ENCODE results near the gene TPGS1.
"Not testable (repeated sequence)": the region's sequence is repeated elsewhere in the genome, so short reads cannot be mapped to it uniquely, and the experiment has no call there.

Gene TPGS1

GRCh38 chr19:470701-471100 is 36.6 kb upstream of the TPGS1 start:
- Mint-ChIP-seq H3K9me3 (peaks cover 9% of the 10 kb centered on the region), H3K36me3 (no peaks in the 10 kb centered on the region), H3K27ac (no peak overlapping the region), H3K4me3 (no peak overlapping the region), H3K4me1 (no peaks in the 10 kb centered on the region), H3K27me3 (peaks cover 25% of the 10 kb centered on the region)
- no peak for ATAC-seq

- H3K4me1 Mint-ChIP-seq = no peaks in the 10 kb centered on the region
- H3K36me3 Mint-ChIP-seq = no peaks in the 10 kb centered on the region
- H3K27ac Mint-ChIP-seq = no peak overlapping the region
- H3K4me3 Mint-ChIP-seq = no peak overlapping the region
- ATAC-seq = no peak
- peaks cover 25% of the 10 kb centered on the region for H3K27me3 Mint-ChIP-seq
- H3K9me3 Mint-ChIP-seq = no peaks in the 10 kb centered on the region
Observed at GRCh38 chr19:472005-472858, 35.1 kb upstream of the TPGS1 start.

GRCh38 chr19:474126-475078 is 32.9 kb upstream of the TPGS1 start:
- no peak overlapping the region for H3K27ac Mint-ChIP-seq
- H3K36me3 Mint-ChIP-seq = no peaks in the 10 kb centered on the region
- no peaks in the 10 kb centered on the region for H3K9me3 Mint-ChIP-seq
- no peaks in the 10 kb centered on the region for H3K4me1 Mint-ChIP-seq
- H3K4me3 Mint-ChIP-seq = no peak overlapping the region
- H3K27me3 Mint-ChIP-seq = peaks cover 25% of the 10 kb centered on the region
- ATAC-seq = no peak

- Mint-ChIP-seq H3K27me3 (peaks cover 25% of the 10 kb centered on the region), H3K4me1 (peaks cover 7% of the 10 kb centered on the region), H3K9me3 (peaks cover 7% of the 10 kb centered on the region), H3K4me3 (no peak overlapping the region), H3K27ac (no peak overlapping the region), H3K36me3 (peaks cover 6% of the 10 kb centered on the region)
- no peak for ATAC-seq
Observed at GRCh38 chr19:475360-475759, 31.9 kb upstream of the TPGS1 start.

- Mint-ChIP-seq H3K27me3 (peaks cover 12% of the 10 kb centered on the region), H3K9me3 (peaks cover 19% of the 10 kb centered on the region), H3K27ac (no peak overlapping the region), H3K36me3 (peaks cover 17% of the 10 kb centered on the region), H3K4me1 (peaks cover 18% of the 10 kb centered on the region), H3K4me3 (no peak overlapping the region)
- ATAC-seq = no peak
Observed at GRCh38 chr19:478236-478903, 28.9 kb upstream of the TPGS1 start.

GRCh38 chr19:478976-479375 is 28.3 kb upstream of the TPGS1 start:
- Mint-ChIP-seq H3K27ac (no peak overlapping the region), H3K4me1 (peaks cover 18% of the 10 kb centered on the region), H3K36me3 (peaks cover 17% of the 10 kb centered on the region), H3K27me3 (peaks cover 11% of the 10 kb centered on the region), H3K9me3 (peaks cover 19% of the 10 kb centered on the region), H3K4me3 (no peak overlapping the region)
- no peak for ATAC-seq

- no peak for ATAC-seq
- Mint-ChIP-seq H3K9me3 (peaks cover 19% of the 10 kb centered on the region), H3K4me1 (peaks cover 18% of the 10 kb centered on the region), H3K27ac (peak overlapping the region; percentile 49), H3K27me3 (peaks cover 5% of the 10 kb centered on the region), H3K36me3 (peaks cover 17% of the 10 kb centered on the region), H3K4me3 (peak overlapping the region; percentile 52)
Observed at GRCh38 chr19:480016-480855, 27.1 kb upstream of the TPGS1 start.

- not testable (repeated sequence) for H3K27me3 Mint-ChIP-seq, ATAC-seq
- Mint-ChIP-seq H3K36me3 (peaks cover 17% of the 10 kb centered on the region), H3K4me3 (peak overlapping the region; percentile 52), H3K9me3 (peaks cover 19% of the 10 kb centered on the region), H3K27ac (peak overlapping the region; percentile 49), H3K4me1 (peaks cover 18% of the 10 kb centered on the region)
Observed at GRCh38 chr19:481100-481499, 26.2 kb upstream of the TPGS1 start.

GRCh38 chr19:482186-483041 is 24.9 kb upstream of the TPGS1 start:
- ATAC-seq = no peak
- Mint-ChIP-seq H3K36me3 (peaks cover 17% of the 10 kb centered on the region), H3K27me3 (peaks cover 9% of the 10 kb centered on the region), H3K4me1 (peaks cover 18% of the 10 kb centered on the region), H3K9me3 (peaks cover 19% of the 10 kb centered on the region), H3K27ac (no peak overlapping the region), H3K4me3 (no peak overlapping the region)

GRCh38 chr19:483332-484072 is 23.8 kb upstream of the TPGS1 start:
- Mint-ChIP-seq H3K27ac (no peak overlapping the region), H3K27me3 (peaks cover 9% of the 10 kb centered on the region), H3K4me1 (peaks cover 23% of the 10 kb centered on the region), H3K9me3 (peaks cover 19% of the 10 kb centered on the region), H3K4me3 (no peak overlapping the region), H3K36me3 (peaks cover 17% of the 10 kb centered on the region)
- ATAC-seq = no peak

GRCh38 chr19:484494-484893 is 22.8 kb upstream of the TPGS1 start:
- no peak overlapping the region for H3K4me3 Mint-ChIP-seq

GRCh38 chr19:485077-485476 is 22.2 kb upstream of the TPGS1 start:
- Mint-ChIP-seq H3K4me1 (peaks cover 25% of the 10 kb centered on the region), H3K27ac (no peak overlapping the region), H3K4me3 (no peak overlapping the region), H3K27me3 (peaks cover 9% of the 10 kb centered on the region), H3K9me3 (peaks cover 15% of the 10 kb centered on the region), H3K36me3 (peaks cover 14% of the 10 kb centered on the region)
- ATAC-seq = no peak

More at GRCh38 chr19:484494-484893, 22.8 kb upstream of the TPGS1 start:
- Mint-ChIP-seq H3K4me1 (peaks cover 25% of the 10 kb centered on the region), H3K27ac (no peak overlapping the region), H3K9me3 (peaks cover 19% of the 10 kb centered on the region), H3K27me3 (peaks cover 9% of the 10 kb centered on the region), H3K36me3 (peaks cover 17% of the 10 kb centered on the region)
- no peak for ATAC-seq

- Mint-ChIP-seq H3K27me3 (peaks cover 9% of the 10 kb centered on the region), H3K4me1 (peaks cover 19% of the 10 kb centered on the region), H3K9me3 (peaks cover 8% of the 10 kb centered on the region), H3K36me3 (peaks cover 8% of the 10 kb centered on the region), H3K27ac (no peak overlapping the region), H3K4me3 (no peak overlapping the region)
- no peak for ATAC-seq
Observed at GRCh38 chr19:485583-486236, 21.6 kb upstream of the TPGS1 start.
